GM23248 (cell line): Measurements from ENCODE around the gene MISP3. TPM values are rescaled to one million over a fixed set of nuclear protein-coding genes. Genes with fewer than 3 reads are reported as not detected.
A peak's percentile ranks its signal among the peaks of the same experiment; 100 is the strongest.
"Not testable (repeated sequence)": the region's sequence is repeated elsewhere in the genome, so short reads cannot be mapped to it uniquely, and the experiment has no call there.

Experiments
- DNase-seq: peaks from one replicate; pipeline ENCODE4 v3.0.0-alpha.2; 2015
- H2AFZ ChIP-seq: fragments of 200-600 bp; sonication (generic); 2 replicates; pipeline ENCODE4 v1.6.1; 2016; ENCODE audit warnings: antibody characterized with exemption
- H3F3A ChIP-seq: fragments of 200-600 bp; sonication (generic); 2 replicates; pipeline ENCODE4 v1.6.1; 2016; ENCODE audit warnings: mild to moderate bottlenecking, antibody characterized with exemption, mixed run types; ENCODE audit not compliant: insufficient read depth
- H3K27ac ChIP-seq: fragments of 200-600 bp; sonication (generic); 2 replicates; pipeline ENCODE4 v1.5.1; 2016; ENCODE audit warnings: mild to moderate bottlenecking
- H3K27me3 ChIP-seq: fragments of 200-600 bp; sonication (generic); replicated peaks from 2 replicates; pipeline ENCODE4 v1.6.1; 2016; ENCODE audit warnings: mild to moderate bottlenecking; ENCODE audit not compliant: insufficient read depth
- H3K36me3 ChIP-seq: fragments of 200-600 bp; sonication (generic); 2 replicates; pipeline ENCODE4 v1.6.1; 2016; ENCODE audit warnings: low read depth, mild to moderate bottlenecking
- H3K4me1 ChIP-seq: fragments of 200-600 bp; sonication (generic); 2 replicates; pipeline ENCODE4 v1.6.1; 2016; ENCODE audit warnings: mild to moderate bottlenecking; ENCODE audit not compliant: insufficient read depth
- H3K4me2 ChIP-seq: fragments of 200-600 bp; sonication (generic); one replicate; pipeline ENCODE4 v1.6.1; 2016; ENCODE audit warnings: mild to moderate bottlenecking; ENCODE audit not compliant: unreplicated experiment
- H3K4me3 ChIP-seq: fragments of 200-600 bp; sonication (generic); 2 replicates; pipeline ENCODE4 v1.5.1; 2016; ENCODE audit warnings: mild to moderate bottlenecking
- H3K79me2 ChIP-seq: fragments of 200-600 bp; sonication (generic); 2 replicates; pipeline ENCODE4 v1.6.1; 2016; ENCODE audit warnings: mild to moderate bottlenecking; ENCODE audit not compliant: insufficient read depth
- H3K9ac ChIP-seq: fragments of 200-600 bp; sonication (generic); 2 replicates; pipeline ENCODE4 v1.6.1; 2016; ENCODE audit warnings: mild to moderate bottlenecking
- H3K9me2 ChIP-seq: fragments of 200-600 bp; sonication (generic); 2 replicates; pipeline ENCODE4 v1.6.1; 2016; ENCODE audit warnings: mixed run types, mild to moderate bottlenecking, moderate library complexity; ENCODE audit not compliant: insufficient read depth
- H3K9me3 ChIP-seq: fragments of 200-600 bp; sonication (generic); one replicate; pipeline ENCODE4 v1.6.1; 2017; ENCODE audit warnings: low read depth
- H4K20me1 ChIP-seq: fragments of 200-600 bp; sonication (generic); 2 replicates; pipeline ENCODE4 v1.6.0; 2016; ENCODE audit not compliant: insufficient read depth
- EZH2 ChIP-seq: fragments of 200-600 bp; sonication (generic); IDR thresholded peaks from 2 replicates; pipeline ENCODE4 v1.6.1; 2018; ENCODE audit warnings: antibody characterized with exemption, mild to moderate bottlenecking; ENCODE audit not compliant: insufficient read depth, poor library complexity, severe bottlenecking
- EZH2phosphoT487 ChIP-seq: fragments of 200-600 bp; sonication (generic); IDR thresholded peaks from 2 replicates; pipeline ENCODE4 v1.6.1; 2018; ENCODE audit warnings: antibody characterized with exemption, moderate library complexity, mild to moderate bottlenecking, low read depth; ENCODE audit not compliant: insufficient read depth
- WGBS, 2 experiments: methylation state at CpG; one replicate each; pipeline ENCODE4 v1.1.6; 2015 to 2017; ENCODE audit warnings: low lambda C conversion rate in 2 of 2, low coverage in 1 of 2; ENCODE audit errors: missing lambda C conversion rate in 2 of 2; 5-methylcytosine and 5-hydroxymethylcytosine counted together
- in situ Hi-C: fragments of 300-500 bp; cut with MboI; formaldehyde crosslinking; loops from 2 replicates; pipeline ENCODE4 v1.15.0; 2020
- polyA plus RNA-seq: library from polyadenylated mRNA; unstranded; fragments of >200 nt; fragmentation: Nextera tagmentation; extraction: Ambion mirVana; gene quantifications from 2 replicates; pipeline ENCODE4 v1.2.1, GENCODE V29; 2016
- total RNA-seq: library from RNA; depleted of rRNA; stranded (reverse); fragments of >200 nt; shearing (Covaris generic); gene quantifications from 2 replicates; pipeline ENCODE4 v1.2.3, GENCODE V29; 2014

MISP3 gene
- total and polyA plus RNA-seq, 2 experiments from 2014 or later, result 1.3 to 2.7 TPM

- in situ Hi-C loops, result loop anchor here (10.0 kb wide), 1 partner anchor 164 kb away; no protein-coding TSS in a partner anchor
Measured at GRCh38 chr19:14048443-14049153, 24.0 kb upstream of the MISP3 start.

GRCh38 chr19:14050512-14050911 lies 22.1 kb upstream of the MISP3 start:
- Histone ChIP-seq H4K20me1 (no peaks in the 10 kb centered on the region), H3K27me3 (no peaks in the 10 kb centered on the region), H3K4me2 (no peak overlapping the region), H3K9me2 (no peaks in the 10 kb centered on the region), H3K9me3 (no peaks in the 10 kb centered on the region), H3K36me3 (no peaks in the 10 kb centered on the region), H2AFZ (no peak overlapping the region), H3K9ac (no peak overlapping the region), H3K4me3 (no peak overlapping the region), H3K27ac (no peak overlapping the region), H3K4me1 (no peaks in the 10 kb centered on the region), H3F3A (no peaks in the 10 kb centered on the region), H3K79me2 (no peaks in the 10 kb centered on the region)
- 81 to 83% methylated on average over 4 of the region's 4 CpGs for WGBS, 2 experiments
- in situ Hi-C loops, result no loop called here
- TF ChIP-seq EZH2phosphoT487, result no peak
- no peak for TF ChIP-seq EZH2
- DNase-seq, result no peak

More at GRCh38 chr19:14048443-14049153, 24.0 kb upstream of the MISP3 start:
- H3K9ac ChIP-seq, result no peak overlapping the region
- H3K4me1 ChIP-seq, result no peaks in the 10 kb centered on the region
- H3K36me3 ChIP-seq, result no peaks in the 10 kb centered on the region
- H3K4me2 ChIP-seq, result no peak overlapping the region
- H3K79me2 ChIP-seq, result no peaks in the 10 kb centered on the region
- H3K4me3 ChIP-seq, result no peak overlapping the region
- no peak overlapping the region for H3K27ac ChIP-seq
- no peaks in the 10 kb centered on the region for H3K27me3 ChIP-seq
- no peaks in the 10 kb centered on the region for H3K9me2 ChIP-seq
- WGBS, 2 experiments, result 75 to 76% methylated on average over 8 of the region's 8 CpGs
- H2AFZ ChIP-seq, result no peak overlapping the region
- TF ChIP-seq EZH2 (no peak), EZH2phosphoT487 (no peak)
- DNase-seq, result peak; percentile 48
- H3K9me3 ChIP-seq, result no peaks in the 10 kb centered on the region
- H3F3A ChIP-seq, result no peaks in the 10 kb centered on the region
- no peaks in the 10 kb centered on the region for H4K20me1 ChIP-seq

DNA sequence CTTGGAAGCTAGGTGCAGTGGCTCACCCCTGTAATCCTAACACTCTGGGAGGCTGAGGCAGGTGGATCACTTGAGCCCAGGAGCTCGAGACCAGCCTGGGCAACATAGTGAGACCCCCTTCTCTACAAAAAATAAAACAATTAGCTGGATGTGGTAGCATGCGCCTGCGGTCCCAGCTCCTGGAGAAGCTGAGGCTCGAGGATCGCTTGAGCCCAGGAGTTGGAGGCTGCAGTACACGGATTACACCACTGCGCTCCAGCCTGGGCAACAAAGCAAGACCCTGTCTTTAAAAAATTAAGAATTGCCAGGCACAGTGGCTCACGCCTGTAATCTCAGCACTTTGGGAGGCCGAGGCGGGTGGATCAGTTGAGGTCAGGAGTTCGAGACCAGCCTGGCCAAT lies 21.6 kb upstream of the MISP3 start:
- H3F3A ChIP-seq, H3K9ac ChIP-seq, H3K36me3 ChIP-seq, H3K9me3 ChIP-seq, H3K4me2 ChIP-seq, H4K20me1 ChIP-seq, H3K4me1 ChIP-seq, DNase-seq, H3K79me2 ChIP-seq, H2AFZ ChIP-seq, H3K27me3 ChIP-seq, in situ Hi-C loops, H3K27ac ChIP-seq, H3K9me2 ChIP-seq, H3K4me3 ChIP-seq: not testable (repeated sequence)
- 92 to 94% methylated on average over 11 of the region's 11 CpGs for WGBS, 2 experiments

- no peak for DNase-seq
- Histone ChIP-seq H3K4me2 (no peak overlapping the region), H3K36me3 (no peaks in the 10 kb centered on the region), H3K9me2 (no peaks in the 10 kb centered on the region), H3K9me3 (no peaks in the 10 kb centered on the region), H3K27ac (no peak overlapping the region), H3K27me3 (no peaks in the 10 kb centered on the region), H3K4me1 (no peaks in the 10 kb centered on the region), H3K79me2 (no peaks in the 10 kb centered on the region), H3K4me3 (no peak overlapping the region), H2AFZ (no peak overlapping the region), H3F3A (no peaks in the 10 kb centered on the region), H4K20me1 (no peaks in the 10 kb centered on the region), H3K9ac (no peak overlapping the region)
- WGBS, 2 experiments, result 83 to 93% methylated on average over 7 to 9 of the region's 9 CpGs
- no peak for TF ChIP-seq EZH2
- TF ChIP-seq EZH2phosphoT487, result no peak
- in situ Hi-C loops, result no loop called here
Measured at GRCh38 chr19:14051980-14052379, 20.6 kb upstream of the MISP3 start.

- Histone ChIP-seq H3K9me3 (no peaks in the 10 kb centered on the region), H3K27me3 (no peaks in the 10 kb centered on the region), H2AFZ (no peak overlapping the region), H3K36me3 (no peaks in the 10 kb centered on the region), H3F3A (no peaks in the 10 kb centered on the region), H3K9me2 (no peaks in the 10 kb centered on the region), H3K4me2 (no peak overlapping the region), H3K4me1 (no peaks in the 10 kb centered on the region), H4K20me1 (no peaks in the 10 kb centered on the region), H3K27ac (no peak overlapping the region), H3K79me2 (no peaks in the 10 kb centered on the region), H3K9ac (no peak overlapping the region), H3K4me3 (no peak overlapping the region)
- TF ChIP-seq EZH2phosphoT487 (no peak), EZH2 (no peak)
- in situ Hi-C loops, result no loop called here
- no peak for DNase-seq
- WGBS, 2 experiments, result 71 to 74% methylated on average over 6 of the region's 6 CpGs
Measured at GRCh38 chr19:14052470-14052869, 20.1 kb upstream of the MISP3 start.
